Gastrocnemius medialis (tissue), 4 donors: ENCODE data around the gene CELF4. TPM values are rescaled to one million over a fixed set of nuclear protein-coding genes. Genes with fewer than 3 reads are reported as not detected.

Source experiments
- ATAC-seq, 2 donors: fragments of 150-250 bp; one replicate each; pipeline ENCODE4 v1.9.1; 2016
- DNase-seq, 2 donors: peaks; one replicate each; pipeline ENCODE4 v3.0.0-alpha.2; 2019
- H3K27ac ChIP-seq, 4 donors: fragments of 200-600 bp; sonication (generic); 1 replicate in 1 of 4; 2 replicates in 3 of 4; pipeline ENCODE4 v1.5.1; 2016 to 2018; ENCODE audit warnings: mild to moderate bottlenecking in 2 of 4, moderate library complexity in 1 of 4
- H3K27me3 ChIP-seq, 3 donors: fragments of 200-600 bp; sonication (generic) in 2 of 3; 1 replicate in 1 of 3; 2 replicates in 2 of 3; pipeline versions ENCODE4 v1.5.1 to v1.6.0; 2016 to 2019; ENCODE audit warnings: mild to moderate bottlenecking in 1 of 3, moderate library complexity in 1 of 3
- H3K36me3 ChIP-seq, 2 donors: fragments of 200-600 bp; sonication (generic) in 1 of 2; one replicate each; pipeline ENCODE4 v1.5.1; 2017 to 2018
- H3K4me1 ChIP-seq, 2 donors: fragments of 200-600 bp; sonication (generic) in 1 of 2; one replicate each; pipeline ENCODE4 v1.5.1; 2016 to 2017; ENCODE audit warnings: mild to moderate bottlenecking in 2 of 2
- H3K4me3 ChIP-seq, 4 donors: fragments of 200-600 bp; sonication (generic) in 3 of 4; 1 replicate in 1 of 4; 2 replicates in 3 of 4; pipeline ENCODE4 v1.5.1; 2016 to 2019; ENCODE audit warnings: mild to moderate bottlenecking in 2 of 4
- H3K9me3 ChIP-seq, 3 donors: fragments of 200-600 bp; sonication (generic) in 2 of 3; 1 replicate in 1 of 3; 2 replicates in 2 of 3; pipeline ENCODE4 v1.5.1; 2016 to 2019
- POLR2A ChIP-seq, 2 donors: fragments of 450-650 bp; IDR thresholded peaks; one replicate each; pipeline ENCODE4 v1.6.1; 2017; ENCODE audit warnings: antibody characterized with exemption in 2 of 2, mild to moderate bottlenecking in 2 of 2, moderate library complexity in 2 of 2
- in situ Hi-C, 4 donors: fragments of 200-750 bp; cut with MboI; loops; one replicate each; pipeline versions ENCODE4 v1.15.0 to v1.8.0; 2017; ENCODE audit warnings: low sequenced_read_pairs in 4 of 4
- intact Hi-C: fragments of 100-400 bp; cut with DNase I; formaldehyde crosslinking; loops from one replicate; pipeline ENCODE4 v1.15.1; 2023; ENCODE audit warnings: low total_unique reads
- total RNA-seq, 4 donors: library from RNA; depleted of rRNA; stranded (reverse); fragments of >200 nt; gene quantifications; one replicate each; pipeline versions ENCODE4 v1.1.0 to v1.2.3, GENCODE V29; 2016
- TF ChIP-seq, protein P1 (sequence below), 5 experiments: fragments of 450-650 bp in 3 of 5; fragments of 200-600 bp in 2 of 5; sonication (generic) in 2 of 5; IDR thresholded peaks in 4 of 5; conservative IDR thresholded peaks in 1 of 5; 1 replicate in 4 of 5; 2 replicates in 1 of 5; pipeline ENCODE4 v1.5.1; 2016 to 2019; ENCODE audit warnings: antibody characterized with exemption in 5 of 5, mild to moderate bottlenecking in 3 of 5, moderate library complexity in 3 of 5

The CELF4 gene
- total RNA-seq, 4 donors from 2014 or later, result not detected

DNA sequence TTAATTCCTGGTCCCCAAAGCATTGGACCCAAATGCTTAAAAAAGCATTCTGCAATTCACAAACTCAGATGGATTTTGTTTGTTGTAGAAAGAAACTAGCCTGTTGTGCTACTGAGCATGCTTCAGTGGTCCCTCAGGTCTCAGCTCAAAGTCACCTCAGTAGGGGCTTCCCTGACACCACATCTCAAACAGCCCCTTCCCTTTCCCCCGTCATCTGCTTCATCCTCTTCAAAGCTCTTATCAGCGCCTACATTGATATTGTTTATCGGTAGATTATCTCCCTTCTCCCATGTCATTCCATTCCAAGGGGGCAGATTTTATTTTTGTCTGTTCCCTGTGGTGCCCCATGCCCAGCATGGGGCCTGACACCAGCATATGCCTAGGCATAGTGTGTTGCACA, 172.9 kb downstream of the CELF4 start:
- Histone ChIP-seq H3K4me3 (no peak overlapping the region), H3K4me1 (peaks cover 0 to 3% of the 10 kb centered on the region in 2 donors), H3K9me3 (no peaks in the 10 kb centered on the region), H3K27ac (no peak overlapping the region), H3K27me3 (peaks cover 5 to 8% (median 7%) of the 10 kb centered on the region in 3 donors), H3K36me3 (no peaks in the 10 kb centered on the region)
- DNase-seq, result no peak
- in situ Hi-C loops (no loop called here), intact Hi-C loops (no loop called here)
- no peak for TF ChIP-seq POLR2A (IDR thresholded peaks at IDR 0.05)
- TF ChIP-seq, protein P1, sequence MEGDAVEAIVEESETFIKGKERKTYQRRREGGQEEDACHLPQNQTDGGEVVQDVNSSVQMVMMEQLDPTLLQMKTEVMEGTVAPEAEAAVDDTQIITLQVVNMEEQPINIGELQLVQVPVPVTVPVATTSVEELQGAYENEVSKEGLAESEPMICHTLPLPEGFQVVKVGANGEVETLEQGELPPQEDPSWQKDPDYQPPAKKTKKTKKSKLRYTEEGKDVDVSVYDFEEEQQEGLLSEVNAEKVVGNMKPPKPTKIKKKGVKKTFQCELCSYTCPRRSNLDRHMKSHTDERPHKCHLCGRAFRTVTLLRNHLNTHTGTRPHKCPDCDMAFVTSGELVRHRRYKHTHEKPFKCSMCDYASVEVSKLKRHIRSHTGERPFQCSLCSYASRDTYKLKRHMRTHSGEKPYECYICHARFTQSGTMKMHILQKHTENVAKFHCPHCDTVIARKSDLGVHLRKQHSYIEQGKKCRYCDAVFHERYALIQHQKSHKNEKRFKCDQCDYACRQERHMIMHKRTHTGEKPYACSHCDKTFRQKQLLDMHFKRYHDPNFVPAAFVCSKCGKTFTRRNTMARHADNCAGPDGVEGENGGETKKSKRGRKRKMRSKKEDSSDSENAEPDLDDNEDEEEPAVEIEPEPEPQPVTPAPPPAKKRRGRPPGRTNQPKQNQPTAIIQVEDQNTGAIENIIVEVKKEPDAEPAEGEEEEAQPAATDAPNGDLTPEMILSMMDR (IDR thresholded peaks at IDR 0.05 in 4 of 5, conservative IDR thresholded peaks at IDR 0.05 in 1 of 5), result no peak
- ATAC-seq, result no peak

DNA sequence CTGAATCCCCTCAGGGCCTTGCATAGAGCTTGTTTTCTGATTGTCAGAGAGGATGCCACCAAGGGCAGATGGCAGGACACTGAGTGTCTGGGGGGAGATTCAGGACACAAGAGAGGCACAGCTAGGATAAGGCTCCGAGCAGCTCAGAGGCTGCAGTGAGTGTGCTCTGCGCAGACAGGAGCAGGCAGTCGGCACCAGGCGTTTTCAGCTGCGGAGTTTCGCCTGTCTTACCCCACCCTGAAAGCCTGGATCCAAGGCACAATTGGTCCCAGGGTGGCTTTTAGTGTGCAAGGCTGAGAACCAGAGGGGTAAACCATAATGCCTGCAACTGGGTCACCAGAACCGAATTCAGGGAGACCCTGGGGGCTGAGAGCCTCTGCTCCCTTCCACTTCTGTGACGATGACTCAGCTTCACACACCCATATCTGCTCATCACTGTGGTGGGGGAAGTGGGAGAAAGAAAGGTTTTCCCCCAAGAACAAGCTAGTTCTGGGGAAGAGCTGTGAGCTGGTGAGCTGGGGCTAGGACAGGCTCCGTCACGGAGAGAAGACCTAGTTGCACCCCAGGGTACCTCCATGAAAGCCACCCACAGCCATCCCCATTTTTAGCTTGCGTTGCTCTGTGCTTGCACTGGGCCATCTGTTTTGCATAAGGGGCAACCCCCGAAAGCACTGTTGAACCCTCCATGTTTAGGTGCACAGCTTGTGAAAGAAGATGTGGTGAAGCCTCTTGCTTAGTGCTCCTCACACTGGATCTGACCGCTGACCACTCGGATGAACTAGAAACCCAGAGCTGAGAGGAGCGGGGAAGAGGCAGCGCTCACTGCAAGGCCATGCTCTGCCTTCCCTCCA, 173.7 kb downstream of the CELF4 start:
- in situ Hi-C loops, result no loop called here
- H3K9me3 ChIP-seq, result no peaks in the 10 kb centered on the region
- no peak overlapping the region for H3K27ac ChIP-seq
- H3K36me3 ChIP-seq, result no peaks in the 10 kb centered on the region
- intact Hi-C loops, result no loop called here
- no peak for ATAC-seq
- H3K4me3 ChIP-seq, result no peak overlapping the region
- H3K4me1 ChIP-seq, result peaks cover 0 to 3% of the 10 kb centered on the region in 2 donors
- no peak for DNase-seq
- H3K27me3 ChIP-seq, result peaks cover 5 to 8% (median 7%) of the 10 kb centered on the region in 3 donors
- TF ChIP-seq, protein P1 (IDR thresholded peaks at IDR 0.05 in 4 of 5, conservative IDR thresholded peaks at IDR 0.05 in 1 of 5), result no peak
- TF ChIP-seq POLR2A (IDR thresholded peaks at IDR 0.05), result no peak

DNA sequence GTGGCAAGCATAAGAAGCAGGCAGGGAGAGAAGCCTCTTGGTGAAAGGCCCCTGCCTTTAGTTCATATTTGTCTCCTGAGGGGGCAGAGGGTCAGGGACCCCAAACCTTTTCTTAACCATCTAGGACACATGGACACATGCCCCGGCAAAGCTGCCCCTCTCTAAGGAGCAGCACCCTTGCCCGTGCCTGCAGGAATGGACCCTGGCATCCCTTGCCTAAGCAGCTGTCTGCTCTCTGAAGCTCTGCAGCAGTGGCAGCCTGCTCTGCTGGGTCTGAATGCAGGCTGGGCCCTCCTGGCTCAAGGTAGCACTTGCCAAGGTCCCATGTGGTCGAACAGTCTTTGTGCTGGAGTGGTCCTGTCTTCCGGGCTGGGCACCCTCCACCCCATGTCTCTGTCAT, 174.4 kb downstream of the CELF4 start:
- Histone ChIP-seq H3K9me3 (no peaks in the 10 kb centered on the region), H3K4me1 (peaks cover 0 to 3% of the 10 kb centered on the region in 2 donors), H3K27ac (no peak overlapping the region), H3K36me3 (no peaks in the 10 kb centered on the region), H3K27me3 (peaks cover 4 to 8% (median 7%) of the 10 kb centered on the region in 3 donors), H3K4me3 (no peak overlapping the region)
- no peak for ATAC-seq
- in situ Hi-C loops, result no loop called here
- no peak for DNase-seq
- intact Hi-C loops, result no loop called here
- no peak for TF ChIP-seq POLR2A (IDR thresholded peaks at IDR 0.05)
- TF ChIP-seq, protein P1 (IDR thresholded peaks at IDR 0.05 in 4 of 5, conservative IDR thresholded peaks at IDR 0.05 in 1 of 5), result no peak

DNA sequence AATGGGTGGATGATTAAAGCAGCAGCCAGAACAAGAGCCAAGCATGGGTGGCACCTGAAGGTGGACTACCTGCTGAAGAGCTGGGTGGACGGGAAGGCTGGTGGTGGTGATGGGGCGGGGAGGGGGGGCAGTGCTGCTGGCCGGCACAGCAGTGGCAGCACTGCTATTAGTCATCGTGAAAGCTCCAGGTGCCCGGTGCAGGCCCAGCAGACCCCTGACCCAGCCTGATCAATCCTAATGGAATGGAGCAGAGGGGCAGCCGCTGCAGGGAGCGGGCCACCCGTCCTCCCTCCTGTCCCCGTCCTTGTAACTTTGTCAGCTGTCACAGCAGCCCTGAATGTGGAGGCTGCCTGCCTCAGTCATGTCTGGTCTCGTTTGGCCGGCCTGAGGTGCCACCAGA, 174.9 kb downstream of the CELF4 start:
- Histone ChIP-seq H3K4me3 (no peak overlapping the region), H3K36me3 (no peaks in the 10 kb centered on the region), H3K27me3 (peaks cover 2 to 8% (median 7%) of the 10 kb centered on the region in 3 donors), H3K27ac (no peak overlapping the region), H3K4me1 (peaks cover 0 to 3% of the 10 kb centered on the region in 2 donors), H3K9me3 (no peaks in the 10 kb centered on the region)
- no peak for TF ChIP-seq POLR2A (IDR thresholded peaks at IDR 0.05)
- TF ChIP-seq, protein P1 (IDR thresholded peaks at IDR 0.05 in 4 of 5, conservative IDR thresholded peaks at IDR 0.05 in 1 of 5), result no peak
- ATAC-seq (no peak), DNase-seq (no peak)
- intact Hi-C loops, result no loop called here
- in situ Hi-C loops, result no loop called here
